Endodermal cell (in vitro differentiated cells): ENCODE results near the gene ATIC. TPM values are rescaled to one million over a fixed set of nuclear protein-coding genes. Genes with fewer than 3 reads are reported as not detected.
"Not testable (repeated sequence)": the region's sequence is repeated elsewhere in the genome, so short reads cannot be mapped to it uniquely, and the experiment has no call there.

Experiments used
- DNase-seq: peaks from one replicate; pipeline ENCODE4 v3.0.0-alpha.2; 2017
- H3K27ac ChIP-seq: 2 replicates; pipeline ENCODE4 v1.5.1; 2013; ENCODE audit warnings: mild to moderate bottlenecking, low read depth, low read length, moderate library complexity
- H3K27me3 ChIP-seq: 2 replicates; pipeline ENCODE4 v1.6.1; 2013; ENCODE audit warnings: mild to moderate bottlenecking, low read length, moderate library complexity; ENCODE audit not compliant: insufficient read depth, control insufficient read depth, poor library complexity, severe bottlenecking
- H3K36me3 ChIP-seq: 2 replicates; pipeline ENCODE4 v1.7.0; 2013; ENCODE audit warnings: mild to moderate bottlenecking, low read length, moderate library complexity; ENCODE audit not compliant: control insufficient read depth, insufficient read depth
- H3K4me1 ChIP-seq: one replicate; pipeline ENCODE4 v1.7.0; 2013; ENCODE audit warnings: low read length; ENCODE audit not compliant: control insufficient read depth, insufficient read depth
- H3K4me3 ChIP-seq: 2 replicates; pipeline ENCODE4 v1.5.1; 2013; ENCODE audit warnings: mild to moderate bottlenecking, low read length, moderate library complexity
- H3K9ac ChIP-seq: 2 replicates; pipeline ENCODE4 v1.6.1; 2013; ENCODE audit warnings: mild to moderate bottlenecking, low read length, moderate library complexity; ENCODE audit not compliant: poor library complexity, severe bottlenecking; ENCODE audit errors: extremely low read depth
- H3K9me3 ChIP-seq: 2 replicates; pipeline ENCODE4 v1.6.1; 2013; ENCODE audit warnings: mild to moderate bottlenecking, low read length, moderate library complexity; ENCODE audit not compliant: control insufficient read depth
- H3K27ac Mint-ChIP-seq: 2 replicates; pipeline ENCODE4 v1.8.0; 2020; ENCODE audit warnings: mixed read lengths
- H3K27me3 Mint-ChIP-seq: 2 replicates; pipeline ENCODE4 v1.8.0; 2021; ENCODE audit warnings: mild to moderate bottlenecking, mixed read lengths; ENCODE audit not compliant: insufficient read depth
- H3K36me3 Mint-ChIP-seq: 2 replicates; pipeline ENCODE4 v1.8.0; 2020; ENCODE audit warnings: low read depth, mixed read lengths
- H3K4me1 Mint-ChIP-seq: 2 replicates; pipeline ENCODE4 v1.8.0; 2020; ENCODE audit warnings: mixed read lengths
- H3K4me3 Mint-ChIP-seq: 2 replicates; pipeline ENCODE4 v1.8.0; 2020; ENCODE audit warnings: mild to moderate bottlenecking, moderate library complexity, mixed read lengths
- H3K9me3 Mint-ChIP-seq: 2 replicates; pipeline ENCODE4 v1.8.0; 2020; ENCODE audit warnings: mild to moderate bottlenecking, mixed read lengths
- CTCF ChIP-seq: fragments of 200-600 bp; sonication (generic); conservative IDR thresholded peaks from 2 replicates; pipeline ENCODE4 v1.5.0; 2021; ENCODE audit warnings: antibody characterized with exemption, mild to moderate bottlenecking
- WGBS, 2 experiments: methylation state at CpG; one replicate each; pipeline versions ENCODE4 v1.1.5 to v1.1.7; 2013; ENCODE audit warnings: missing lambda C conversion rate in 2 of 2, mixed read lengths in 1 of 2; ENCODE audit not compliant: insufficient coverage in 1 of 2, insufficient read length in 1 of 2; 5-methylcytosine and 5-hydroxymethylcytosine counted together
- total RNA-seq, 2 donors: library from RNA; stranded (reverse); fragmentation: NEBNext Ultra II Directional in 1 of 2; extraction: Animal tissue kit (Norgen Biotek cat#: 25700) in 1 of 2; gene quantifications; 2 replicates in 1 of 2; 3 replicates in 1 of 2; pipeline ENCODE4 v1.2.1, GENCODE V29; 2021

ATIC gene
- total RNA-seq, 2 donors from 2014 or later, result 185 to 209 TPM

GRCh38 chr2:215301994-215302393 lies 9.9 kb upstream of the ATIC start:
- H3K4me3 ChIP-seq, result no peak overlapping the region
- H3K9me3 Mint-ChIP-seq, result peaks cover 18% of the 10 kb centered on the region
- H3K27me3 ChIP-seq, result no peaks in the 10 kb centered on the region
- no peak overlapping the region for H3K4me3 Mint-ChIP-seq
- 80% methylated on average over 1 of the region's 2 CpGs; no CpG with 5 or more reads in 1 of the 2 experiments for WGBS, 2 experiments
- DNase-seq, result no peak
- peaks cover 15% of the 10 kb centered on the region for H3K9me3 ChIP-seq
- H3K4me1 Mint-ChIP-seq, result no peaks in the 10 kb centered on the region
- H3K27ac ChIP-seq, result no peak overlapping the region
- H3K36me3 ChIP-seq, result no peaks in the 10 kb centered on the region
- H3K9ac ChIP-seq, result no peak overlapping the region
- no peaks in the 10 kb centered on the region for H3K27me3 Mint-ChIP-seq
- H3K27ac Mint-ChIP-seq, result no peak overlapping the region
- TF ChIP-seq CTCF, result no peak
- no peaks in the 10 kb centered on the region for H3K4me1 ChIP-seq
- peaks cover 4% of the 10 kb centered on the region for H3K36me3 Mint-ChIP-seq

- Histone ChIP-seq H3K36me3 (peaks cover 27% of the 10 kb centered on the region), H3K4me3 (peak overlapping the region; percentile 82)
- not testable (repeated sequence) for DNase-seq, H3K27me3 Mint-ChIP-seq, H3K9me3 Mint-ChIP-seq, H3K27ac Mint-ChIP-seq, H3K9me3 ChIP-seq, H3K9ac ChIP-seq, H3K4me1 ChIP-seq, H3K27ac ChIP-seq, H3K27me3 ChIP-seq
- 87 to 93% methylated on average over 8 to 12 of the region's 13 CpGs for WGBS, 2 experiments
- Mint-ChIP-seq H3K4me1 (peaks cover 17% of the 10 kb centered on the region), H3K36me3 (peaks cover 36% of the 10 kb centered on the region), H3K4me3 (peak overlapping the region; percentile 73)
Measured at GRCh38 chr2:215311259-215311624, 617 bp upstream of the ATIC start.

- Histone ChIP-seq H3K36me3 (peaks cover 41% of the 10 kb centered on the region), H3K9ac (no peak overlapping the region), H3K27ac (no peak overlapping the region), H3K9me3 (no peaks in the 10 kb centered on the region), H3K4me1 (no peaks in the 10 kb centered on the region), H3K27me3 (no peaks in the 10 kb centered on the region), H3K4me3 (peak overlapping the region; percentile 82)
- Mint-ChIP-seq H3K9me3 (no peaks in the 10 kb centered on the region), H3K27me3 (no peaks in the 10 kb centered on the region), H3K4me3 (peak overlapping the region; percentile 73), H3K4me1 (peaks cover 17% of the 10 kb centered on the region), H3K27ac (no peak overlapping the region), H3K36me3 (peaks cover 51% of the 10 kb centered on the region)
- no peak for DNase-seq
- no peak for TF ChIP-seq CTCF
- WGBS, 2 experiments, result 90 to 93% methylated on average over 3 to 4 of the region's 4 CpGs
Measured at GRCh38 chr2:215313255-215313613, 1.4 kb downstream of the ATIC start.

GRCh38 chr2:215314896-215315295 lies 3.0 kb downstream of the ATIC start:
- Histone ChIP-seq H3K36me3 (peaks cover 53% of the 10 kb centered on the region), H3K9ac (no peak overlapping the region), H3K27me3 (no peaks in the 10 kb centered on the region), H3K27ac (no peak overlapping the region), H3K4me3 (no peak overlapping the region), H3K4me1 (no peaks in the 10 kb centered on the region), H3K9me3 (no peaks in the 10 kb centered on the region)
- H3K4me3 Mint-ChIP-seq, result no peak overlapping the region
- WGBS, 2 experiments, result 100% methylated on average over 1 of the region's 1 CpG
- H3K4me1 Mint-ChIP-seq, result peaks cover 17% of the 10 kb centered on the region
- no peak for TF ChIP-seq CTCF
- H3K27me3 Mint-ChIP-seq, result no peaks in the 10 kb centered on the region
- H3K36me3 Mint-ChIP-seq, result peaks cover 65% of the 10 kb centered on the region
- DNase-seq, result no peak
- H3K27ac Mint-ChIP-seq, result peak overlapping the region; percentile 44
- no peaks in the 10 kb centered on the region for H3K9me3 Mint-ChIP-seq
